A549 treated with AZD9567 at 1 μM for 4 hours (cell line): Measurements from ENCODE around the gene INPP5A. TPM values are rescaled to one million over a fixed set of nuclear protein-coding genes. Genes with fewer than 3 reads are reported as not detected.

Experiments
- total RNA-seq: library from RNA; stranded (reverse); fragments of 200-300 nt; extraction: Qiagen RNA extraction; gene quantifications from 5 replicates; pipeline ENCODE4 v1.2.3, GENCODE V29; 2022; ENCODE audit not compliant: insufficient read depth

Gene INPP5A, protein sequence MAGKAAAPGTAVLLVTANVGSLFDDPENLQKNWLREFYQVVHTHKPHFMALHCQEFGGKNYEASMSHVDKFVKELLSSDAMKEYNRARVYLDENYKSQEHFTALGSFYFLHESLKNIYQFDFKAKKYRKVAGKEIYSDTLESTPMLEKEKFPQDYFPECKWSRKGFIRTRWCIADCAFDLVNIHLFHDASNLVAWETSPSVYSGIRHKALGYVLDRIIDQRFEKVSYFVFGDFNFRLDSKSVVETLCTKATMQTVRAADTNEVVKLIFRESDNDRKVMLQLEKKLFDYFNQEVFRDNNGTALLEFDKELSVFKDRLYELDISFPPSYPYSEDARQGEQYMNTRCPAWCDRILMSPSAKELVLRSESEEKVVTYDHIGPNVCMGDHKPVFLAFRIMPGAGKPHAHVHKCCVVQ
- 11.7 to 14.3 TPM (median 13.5 TPM) in 5 replicates for total RNA-seq

GRCh38 chr10:132537684-132538001, at the start of gene INPP5A:
INPP5A (plus strand) TSS chr10:132537787; CDS start chr10:132538097, 310 bp downstream.

DNA sequence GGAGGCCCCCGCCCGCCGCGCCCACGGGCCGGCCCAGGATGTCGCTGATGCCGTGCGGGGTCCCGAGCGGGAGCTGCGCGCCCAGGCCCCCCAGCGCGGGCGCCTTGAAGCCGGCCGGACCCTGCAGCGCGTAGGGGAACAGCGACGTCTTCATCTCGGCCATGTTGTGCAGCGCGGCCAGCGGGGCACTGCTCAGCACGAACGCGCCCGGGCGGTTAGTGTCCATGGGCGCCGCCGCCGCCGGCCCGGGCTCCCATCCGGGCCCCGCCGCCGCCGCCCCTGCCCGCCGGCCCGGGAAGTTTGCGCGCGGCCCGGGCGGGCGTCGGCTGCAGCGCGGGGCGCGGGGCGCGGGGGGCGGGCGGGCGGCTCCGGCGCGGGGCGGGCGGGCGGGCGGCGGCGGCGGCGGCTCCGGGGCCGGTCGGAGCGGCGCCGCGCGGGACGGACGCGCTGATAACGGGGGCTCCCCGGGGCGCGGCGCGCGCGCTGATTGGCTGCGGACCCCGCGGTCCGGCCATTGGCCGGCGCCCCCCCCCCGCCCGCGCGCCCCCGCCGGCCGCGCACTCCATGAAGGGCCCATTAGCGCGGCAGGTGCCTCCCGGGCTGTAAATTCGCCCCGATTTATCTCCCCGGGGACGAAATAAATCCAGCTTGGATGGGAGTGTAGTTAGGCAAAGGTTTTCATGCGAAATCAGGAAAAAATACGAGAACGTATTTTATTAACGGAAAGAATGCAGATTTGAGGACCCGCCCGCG, 248.3 kb downstream of the INPP5A start, which contains the start of gene NKX6-2:
TSS of gene NKX6-2 (minus strand) at position 425 of the 753 bp plus-strand sequence. CDS start at position 226, 199 bp downstream.

Other genes with a start within 250 kb of the INPP5A start
- 31.4 to 50.3 TPM (median 46.9 TPM) in 5 replicates for gene STK32C, start 229.8 kb upstream of the INPP5A start, total RNA-seq
- gene LRRC27, start 205.6 kb upstream of the INPP5A start, total RNA-seq = 1.3 to 5.9 TPM (median 5.3 TPM) in 5 replicates
- gene PWWP2B, start 140.6 kb upstream of the INPP5A start, total RNA-seq = 9.6 to 16.0 TPM (median 15.6 TPM) in 5 replicates
- gene NKX6-2, start 248.4 kb downstream of the INPP5A start, total RNA-seq = 0.24 to 0.49 TPM (median 0.42 TPM) in 4 of 5 replicates, not detected in the other